Uterus (tissue), 4 donors: ENCODE data around the gene LCP2. TPM values are rescaled to one million over a fixed set of nuclear protein-coding genes. Genes with fewer than 3 reads are reported as not detected.

Experiments used
- DNase-seq, 2 donors: peaks; one replicate each; pipeline ENCODE4 v3.0.0-alpha.2; 2019 to 2020
- H3K27ac ChIP-seq, 2 donors: fragments of 200-600 bp; sonication (generic); 1 replicate in 1 of 2; 2 replicates in 1 of 2; pipeline ENCODE4 v1.5.1; 2016 to 2018
- H3K27me3 ChIP-seq, 2 donors: fragments of 200-600 bp; sonication (generic); one replicate each; pipeline ENCODE4 v1.5.1; 2018 to 2019; ENCODE audit warnings: control low read depth in 1 of 2
- H3K36me3 ChIP-seq, 2 donors: fragments of 200-600 bp; sonication (generic); one replicate each; pipeline ENCODE4 v1.5.1; 2019; ENCODE audit warnings: control low read depth in 1 of 2
- H3K4me1 ChIP-seq, 2 donors: fragments of 200-600 bp; sonication (generic); one replicate each; pipeline ENCODE4 v1.5.1; 2018 to 2019; ENCODE audit warnings: control low read depth in 1 of 2
- H3K4me3 ChIP-seq, 2 donors: fragments of 200-600 bp; sonication (generic); 1 replicate in 1 of 2; 2 replicates in 1 of 2; pipeline ENCODE4 v1.5.1; 2018 to 2019; ENCODE audit warnings: mild to moderate bottlenecking in 1 of 2
- H3K9me3 ChIP-seq, 2 donors: fragments of 200-600 bp; sonication (generic); one replicate each; pipeline ENCODE4 v1.5.1; 2019; ENCODE audit warnings: control low read depth in 1 of 2
- POLR2A ChIP-seq, 2 donors: fragments of 450-650 bp; IDR thresholded peaks; one replicate each; pipeline ENCODE4 v1.6.1; 2016; ENCODE audit warnings: antibody characterized with exemption in 2 of 2, mild to moderate bottlenecking in 1 of 2, moderate library complexity in 1 of 2
- intact Hi-C: fragments of 100-400 bp; cut with DNase I; formaldehyde crosslinking; loops from one replicate; pipeline ENCODE4 v1.15.1; 2023; ENCODE audit warnings: low total_unique reads
- total RNA-seq, 4 donors: library from RNA; depleted of rRNA in 3 of 4; stranded (reverse); fragments of >200 nt in 3 of 4; gene quantifications; one replicate each; pipeline versions ENCODE4 v1.1.0 to v1.2.4, GENCODE V29; 2014 to 2023
- TF ChIP-seq, protein P1 (sequence below), 4 experiments: fragments of 200-600 bp in 2 of 4; fragments of 450-650 bp in 2 of 4; sonication (generic) in 2 of 4; IDR thresholded peaks; one replicate each; pipeline ENCODE4 v1.5.1; 2016 to 2019; ENCODE audit warnings: antibody characterized with exemption in 4 of 4, mild to moderate bottlenecking in 2 of 4, moderate library complexity in 1 of 4
- donor health status: DM: yes; HTN: yes; CAD: no.

Gene LCP2
- total RNA-seq, 4 donors from 2014 or later, result 1.3 to 19.1 (median 11.2) TPM

- intact Hi-C loops, result no loop called here
- no peaks in the 10 kb centered on the region for H3K36me3 ChIP-seq
- no peaks in the 10 kb centered on the region for H3K27me3 ChIP-seq
- DNase-seq, result no peak
- H3K9me3 ChIP-seq, result no peaks in the 10 kb centered on the region
- H3K4me1 ChIP-seq, result peaks cover 0 to 5% of the 10 kb centered on the region in 2 donors
- no peak overlapping the region for H3K4me3 ChIP-seq
- no peak for TF ChIP-seq POLR2A (IDR thresholded peaks at IDR 0.05)
- TF ChIP-seq, protein P1, sequence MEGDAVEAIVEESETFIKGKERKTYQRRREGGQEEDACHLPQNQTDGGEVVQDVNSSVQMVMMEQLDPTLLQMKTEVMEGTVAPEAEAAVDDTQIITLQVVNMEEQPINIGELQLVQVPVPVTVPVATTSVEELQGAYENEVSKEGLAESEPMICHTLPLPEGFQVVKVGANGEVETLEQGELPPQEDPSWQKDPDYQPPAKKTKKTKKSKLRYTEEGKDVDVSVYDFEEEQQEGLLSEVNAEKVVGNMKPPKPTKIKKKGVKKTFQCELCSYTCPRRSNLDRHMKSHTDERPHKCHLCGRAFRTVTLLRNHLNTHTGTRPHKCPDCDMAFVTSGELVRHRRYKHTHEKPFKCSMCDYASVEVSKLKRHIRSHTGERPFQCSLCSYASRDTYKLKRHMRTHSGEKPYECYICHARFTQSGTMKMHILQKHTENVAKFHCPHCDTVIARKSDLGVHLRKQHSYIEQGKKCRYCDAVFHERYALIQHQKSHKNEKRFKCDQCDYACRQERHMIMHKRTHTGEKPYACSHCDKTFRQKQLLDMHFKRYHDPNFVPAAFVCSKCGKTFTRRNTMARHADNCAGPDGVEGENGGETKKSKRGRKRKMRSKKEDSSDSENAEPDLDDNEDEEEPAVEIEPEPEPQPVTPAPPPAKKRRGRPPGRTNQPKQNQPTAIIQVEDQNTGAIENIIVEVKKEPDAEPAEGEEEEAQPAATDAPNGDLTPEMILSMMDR (IDR thresholded peaks at IDR 0.05), result no peak
- no peak overlapping the region for H3K27ac ChIP-seq
These were observed 4.3 kb downstream of the LCP2 start for GRCh38 chr5:170293273-170293672.

DNA sequence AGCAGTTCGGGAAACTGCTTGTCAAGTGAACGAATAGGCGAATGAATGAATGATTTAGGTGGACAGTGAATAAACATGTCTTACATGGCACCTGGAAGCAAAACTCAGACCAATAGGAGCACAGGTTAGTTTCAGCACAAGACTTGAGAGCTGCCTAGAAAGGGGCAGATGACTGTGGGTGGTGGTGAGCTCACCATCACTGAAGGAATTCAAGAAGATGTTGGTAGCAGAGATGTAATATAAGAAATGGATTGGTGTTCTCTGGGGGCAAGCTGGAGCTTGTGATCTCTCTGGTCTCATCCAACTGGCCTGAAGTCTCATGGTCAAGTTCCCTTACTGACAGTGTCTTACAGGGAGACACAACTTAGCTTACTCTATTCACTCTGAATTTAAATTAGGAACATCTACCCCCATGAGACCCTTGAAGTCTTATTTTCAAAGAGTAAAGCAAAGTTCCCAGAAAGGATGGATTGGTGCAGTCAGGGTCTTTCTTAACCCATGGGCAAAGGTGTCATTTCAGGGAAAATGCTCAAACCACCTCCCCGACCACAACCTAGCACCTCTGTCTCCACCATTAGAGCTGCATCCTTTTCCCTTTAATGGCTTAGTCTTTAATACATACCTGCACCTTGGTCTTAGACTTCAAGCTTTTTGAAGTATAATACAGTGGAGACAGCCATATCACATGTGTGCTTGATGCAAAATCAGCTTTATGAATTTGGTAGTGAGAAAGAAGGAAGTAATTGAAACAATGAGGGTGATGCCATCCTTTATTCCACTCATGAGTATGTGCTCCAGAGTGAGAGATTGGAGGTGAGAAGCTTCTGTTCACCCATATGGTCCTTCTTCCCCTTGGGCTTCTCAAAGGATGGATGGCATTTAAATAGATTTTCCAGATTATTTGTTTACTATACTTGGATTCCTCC is 5.1 kb downstream of the LCP2 start:
- no peak overlapping the region for H3K27ac ChIP-seq
- no peak for TF ChIP-seq POLR2A (IDR thresholded peaks at IDR 0.05)
- TF ChIP-seq, protein P1 (IDR thresholded peaks at IDR 0.05), result no peak
- no peaks in the 10 kb centered on the region for H3K36me3 ChIP-seq
- no peak for DNase-seq
- H3K4me1 ChIP-seq, result peaks cover 0 to 9% of the 10 kb centered on the region in 2 donors
- no peak overlapping the region for H3K4me3 ChIP-seq
- intact Hi-C loops, result no loop called here
- no peaks in the 10 kb centered on the region for H3K27me3 ChIP-seq
- no peaks in the 10 kb centered on the region for H3K9me3 ChIP-seq

- no peak for DNase-seq
- Histone ChIP-seq H3K9me3 (no peaks in the 10 kb centered on the region), H3K36me3 (no peaks in the 10 kb centered on the region), H3K4me1 (peaks cover 0 to 9% of the 10 kb centered on the region in 2 donors), H3K27ac (peak overlapping the region; percentile 79 to 81), H3K4me3 (no peak overlapping the region), H3K27me3 (no peaks in the 10 kb centered on the region)
- intact Hi-C loops, result no loop called here
- TF ChIP-seq, protein P1 (IDR thresholded peaks at IDR 0.05), result no peak
- TF ChIP-seq POLR2A (IDR thresholded peaks at IDR 0.05), result no peak
These were observed 7.1 kb downstream of the LCP2 start for GRCh38 chr5:170290498-170290897.

GRCh38 chr5:170289764-170290163 is 7.8 kb downstream of the LCP2 start:
- intact Hi-C loops, result no loop called here
- Histone ChIP-seq H3K9me3 (no peaks in the 10 kb centered on the region), H3K4me1 (peaks cover 0 to 9% of the 10 kb centered on the region in 2 donors), H3K4me3 (no peak overlapping the region), H3K27ac (peak overlapping the region; percentile 79 to 81), H3K27me3 (no peaks in the 10 kb centered on the region), H3K36me3 (no peaks in the 10 kb centered on the region)
- peak; percentile 71 to 72 for DNase-seq
- TF ChIP-seq, protein P1 (IDR thresholded peaks at IDR 0.05), result no peak
- peak in 1 of 2 donors; percentile 16 for TF ChIP-seq POLR2A (IDR thresholded peaks at IDR 0.05)

GRCh38 chr5:170289121-170289520 is 8.5 kb downstream of the LCP2 start:
- no peak overlapping the region for H3K4me3 ChIP-seq
- intact Hi-C loops, result no loop called here
- no peak for DNase-seq
- peaks cover 0 to 9% of the 10 kb centered on the region in 2 donors for H3K4me1 ChIP-seq
- TF ChIP-seq POLR2A (IDR thresholded peaks at IDR 0.05), result no peak
- TF ChIP-seq, protein P1 (IDR thresholded peaks at IDR 0.05), result no peak
- H3K27me3 ChIP-seq, result no peaks in the 10 kb centered on the region
- H3K36me3 ChIP-seq, result no peaks in the 10 kb centered on the region
- no peaks in the 10 kb centered on the region for H3K9me3 ChIP-seq
- peak overlapping the region; percentile 79 to 81 for H3K27ac ChIP-seq
